ACC112 (cell line): ENCODE measurements around the gene ZNF768.

Experiments
- H2AFZ ChIP-seq: fragments of 200-600 bp; sonication (generic); one replicate; pipeline ENCODE4 v1.6.0; 2017; ENCODE audit warnings: antibody characterized with exemption, low read length; ENCODE audit not compliant: unreplicated experiment
- H3K27ac ChIP-seq: fragments of 200-600 bp; sonication (generic); 2 replicates; pipeline ENCODE4 v1.5.1; 2014; ENCODE audit warnings: low read depth, mild to moderate bottlenecking, antibody characterized with exemption, low read length, moderate library complexity
- H3K27me3 ChIP-seq: fragments of 200-600 bp; sonication (generic); 2 replicates; pipeline ENCODE4 v1.6.1; 2014; ENCODE audit warnings: mild to moderate bottlenecking, antibody characterized with exemption, low read length, moderate library complexity, mixed read lengths; ENCODE audit not compliant: insufficient read depth
- H3K36me3 ChIP-seq: fragments of 200-600 bp; sonication (generic); 2 replicates; pipeline ENCODE4 v1.6.1; 2016; ENCODE audit warnings: mild to moderate bottlenecking, antibody characterized with exemption, low read length, moderate library complexity, mixed read lengths; ENCODE audit not compliant: insufficient read depth
- H3K4me1 ChIP-seq: fragments of 200-600 bp; sonication (generic); one replicate; pipeline ENCODE4 v1.6.1; 2016; ENCODE audit warnings: low read length, mixed read lengths; ENCODE audit not compliant: insufficient read depth, unreplicated experiment, control insufficient read depth
- H3K4me3 ChIP-seq: fragments of 200-600 bp; sonication (generic); 2 replicates; pipeline ENCODE4 v1.5.1; 2014; ENCODE audit warnings: mild to moderate bottlenecking, low read depth, low read length
- H3K79me2 ChIP-seq: fragments of 200-600 bp; sonication (generic); one replicate; pipeline ENCODE4 v1.6.0; 2016; ENCODE audit warnings: low read length; ENCODE audit not compliant: control insufficient read depth, unreplicated experiment, insufficient read depth

Gene ZNF768

GRCh38 chr16:30499284-30499683, 27.1 kb downstream of the ZNF768 start:
- Histone ChIP-seq H3K4me1 (no peaks in the 10 kb centered on the region), H3K27me3 (no peaks in the 10 kb centered on the region), H3K27ac (no peak overlapping the region), H3K79me2 (no peaks in the 10 kb centered on the region), H3K4me3 (no peak overlapping the region), H2AFZ (no peak overlapping the region), H3K36me3 (no peaks in the 10 kb centered on the region)

DNA sequence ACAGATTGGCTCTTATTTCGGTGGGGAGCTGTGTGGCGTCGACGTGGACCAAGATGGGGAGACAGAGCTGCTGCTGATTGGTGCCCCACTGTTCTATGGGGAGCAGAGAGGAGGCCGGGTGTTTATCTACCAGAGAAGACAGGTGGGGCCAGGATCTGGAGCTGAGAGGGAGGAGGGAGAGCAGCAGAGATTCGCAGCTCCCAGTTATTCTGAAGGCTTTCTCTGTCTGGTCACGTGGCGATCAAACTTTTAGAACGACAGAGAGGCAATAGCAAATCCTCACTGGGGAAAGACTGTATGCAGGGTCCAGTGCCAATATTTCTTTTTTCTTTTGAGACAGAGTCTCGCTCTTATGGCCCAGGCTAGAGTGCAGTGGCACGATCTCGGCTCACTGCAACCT, 31.7 kb downstream of the ZNF768 start:
- Histone ChIP-seq H2AFZ (no peak overlapping the region), H3K27ac (no peak overlapping the region), H3K27me3 (no peaks in the 10 kb centered on the region), H3K4me1 (peaks cover 5% of the 10 kb centered on the region), H3K36me3 (no peaks in the 10 kb centered on the region), H3K79me2 (no peaks in the 10 kb centered on the region), H3K4me3 (no peak overlapping the region)

- no peak overlapping the region for H2AFZ ChIP-seq
- no peaks in the 10 kb centered on the region for H3K79me2 ChIP-seq
- H3K36me3 ChIP-seq, result no peaks in the 10 kb centered on the region
- H3K27me3 ChIP-seq, result no peaks in the 10 kb centered on the region
- H3K27ac ChIP-seq, result no peak overlapping the region
- H3K4me1 ChIP-seq, result peaks cover 5% of the 10 kb centered on the region
- H3K4me3 ChIP-seq, result no peak overlapping the region
Observed at GRCh38 chr16:30493941-30494488, 32.4 kb downstream of the ZNF768 start.

GRCh38 chr16:30491744-30492308, 34.5 kb downstream of the ZNF768 start:
- Histone ChIP-seq H3K27ac (no peak overlapping the region), H3K27me3 (no peaks in the 10 kb centered on the region), H2AFZ (peak overlapping the region; percentile 15), H3K79me2 (no peaks in the 10 kb centered on the region), H3K36me3 (no peaks in the 10 kb centered on the region), H3K4me3 (no peak overlapping the region), H3K4me1 (peaks cover 5% of the 10 kb centered on the region)

DNA sequence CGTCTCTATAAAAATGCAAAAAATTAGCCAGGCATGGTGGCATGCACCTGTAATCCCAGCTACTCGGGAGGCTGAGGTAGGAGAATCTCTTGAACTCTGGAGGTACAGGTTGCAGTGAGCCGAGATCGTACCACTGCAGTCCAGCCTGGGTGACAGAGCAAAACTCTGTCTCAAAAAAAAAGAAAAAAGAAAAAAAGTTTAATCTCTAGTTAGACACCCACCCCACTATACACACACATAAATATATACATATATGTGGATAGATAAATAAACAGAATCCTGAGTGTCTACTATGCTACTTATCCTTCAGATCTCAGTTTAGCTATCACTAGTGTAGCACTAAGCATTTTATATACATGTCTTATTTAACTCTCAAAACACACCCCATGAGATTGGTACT, 35.1 kb downstream of the ZNF768 start:
- Histone ChIP-seq H3K4me3 (no peak overlapping the region), H3K36me3 (no peaks in the 10 kb centered on the region), H2AFZ (peak overlapping the region; percentile 15), H3K79me2 (no peaks in the 10 kb centered on the region), H3K27me3 (no peaks in the 10 kb centered on the region), H3K27ac (no peak overlapping the region), H3K4me1 (peaks cover 5% of the 10 kb centered on the region)

- Histone ChIP-seq H2AFZ (no peak overlapping the region), H3K27me3 (no peaks in the 10 kb centered on the region), H3K36me3 (no peaks in the 10 kb centered on the region), H3K4me3 (no peak overlapping the region), H3K27ac (no peak overlapping the region), H3K4me1 (peaks cover 5% of the 10 kb centered on the region), H3K79me2 (no peaks in the 10 kb centered on the region)
Observed at GRCh38 chr16:30490210-30490609, 36.2 kb downstream of the ZNF768 start.

GRCh38 chr16:30488764-30489605, 37.4 kb downstream of the ZNF768 start:
- Histone ChIP-seq H3K36me3 (no peaks in the 10 kb centered on the region), H3K4me3 (no peak overlapping the region), H3K79me2 (no peaks in the 10 kb centered on the region), H3K27me3 (no peaks in the 10 kb centered on the region), H3K27ac (no peak overlapping the region), H3K4me1 (peaks cover 5% of the 10 kb centered on the region), H2AFZ (no peak overlapping the region)

- no peaks in the 10 kb centered on the region for H3K27me3 ChIP-seq
- no peak overlapping the region for H2AFZ ChIP-seq
- no peak overlapping the region for H3K27ac ChIP-seq
- no peak overlapping the region for H3K4me3 ChIP-seq
- H3K4me1 ChIP-seq, result no peaks in the 10 kb centered on the region
- no peaks in the 10 kb centered on the region for H3K36me3 ChIP-seq
- no peaks in the 10 kb centered on the region for H3K79me2 ChIP-seq
Observed at GRCh38 chr16:30485818-30486436, 40.4 kb downstream of the ZNF768 start.

- peaks cover 8% of the 10 kb centered on the region for H3K27me3 ChIP-seq
- H3K79me2 ChIP-seq, result no peaks in the 10 kb centered on the region
- H3K27ac ChIP-seq, result no peak overlapping the region
- no peak overlapping the region for H3K4me3 ChIP-seq
- no peaks in the 10 kb centered on the region for H3K4me1 ChIP-seq
- H3K36me3 ChIP-seq, result no peaks in the 10 kb centered on the region
- H2AFZ ChIP-seq, result no peak overlapping the region
Observed at GRCh38 chr16:30484887-30485286, 41.5 kb downstream of the ZNF768 start.

DNA sequence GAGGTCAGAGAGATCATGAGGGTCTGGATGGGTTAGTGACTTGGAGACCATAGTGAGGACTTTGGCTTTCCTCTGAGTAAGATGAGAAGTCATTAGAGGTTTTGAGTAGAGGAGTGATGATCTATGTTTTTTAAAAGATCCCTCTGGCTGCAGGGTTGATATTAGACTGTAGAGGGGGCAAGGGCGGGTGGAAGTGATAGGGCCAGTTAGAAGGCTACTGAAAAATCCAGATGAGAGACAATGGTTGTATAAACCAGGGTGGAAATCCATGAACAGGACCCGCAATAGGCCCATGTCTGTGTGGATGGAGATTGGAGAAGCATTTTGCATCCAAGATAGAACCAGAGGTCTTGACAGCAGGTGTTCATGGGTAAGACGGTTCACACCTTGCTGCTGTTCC, 44.0 kb downstream of the ZNF768 start:
- H3K79me2 ChIP-seq, result no peaks in the 10 kb centered on the region
- H3K4me1 ChIP-seq, result no peaks in the 10 kb centered on the region
- H3K27me3 ChIP-seq, result peaks cover 22% of the 10 kb centered on the region
- no peaks in the 10 kb centered on the region for H3K36me3 ChIP-seq
- no peak overlapping the region for H3K27ac ChIP-seq
- H3K4me3 ChIP-seq, result no peak overlapping the region
- no peak overlapping the region for H2AFZ ChIP-seq
